B cell (primary cell): ENCODE measurements around the gene QRICH2. TPM values are rescaled to one million over a fixed set of nuclear protein-coding genes. Genes with fewer than 3 reads are reported as not detected.

Experiments used
- ATAC-seq: fragments of 200-7000 bp; cut with Tn5 transposase; one replicate; pipeline ENCODE4 v1.10.0; 2021; ENCODE audit warnings: low read depth, mild to moderate bottlenecking, moderate number of reproducible peaks, moderate library complexity
- CTCF ChIA-PET: fragments of 350-600 bp; sonication (Branson Sonifier 250); formaldehyde crosslinking; loops from one replicate; lab custom pipeline; 2021; ENCODE audit warnings: antibody characterized with exemption, inconsistent platforms; lab: Charles Lee
- POLR2A ChIA-PET: fragments of 350-600 bp; sonication (Branson Sonifier 250); formaldehyde crosslinking; loops from one replicate; lab custom pipeline; 2021; ENCODE audit warnings: antibody characterized with exemption; lab: Charles Lee
- DNase-seq: peaks from one replicate; pipeline ENCODE4 v3.0.0; 2013
- H2AFZ ChIP-seq: 2 replicates; pipeline ENCODE4 v1.6.1; 2012; ENCODE audit warnings: mild to moderate bottlenecking, low read depth, low read length; ENCODE audit not compliant: insufficient read depth, poor library complexity, severe bottlenecking
- H3K27ac ChIP-seq, 2 donors: 1 replicate in 1 of 2; 2 replicates in 1 of 2; pipeline ENCODE4 v1.5.1; 2012 to 2013; ENCODE audit warnings: low read length in 2 of 2, mild to moderate bottlenecking in 2 of 2, moderate library complexity in 1 of 2
- H3K27me3 ChIP-seq, 4 experiments: fragments of 200-600 bp in 1 of 4; sonication (generic) in 1 of 4; replicated peaks in 1 of 4; 1 replicate in 2 of 4; 2 replicates in 2 of 4; pipeline versions ENCODE4 v1.6.1 to v1.7.0; 2013 to 2016; ENCODE audit warnings: low read length in 3 of 4, mild to moderate bottlenecking in 2 of 4, mixed read lengths in 1 of 4, moderate library complexity in 1 of 4; ENCODE audit not compliant: insufficient read depth in 4 of 4, control insufficient read depth in 3 of 4; ENCODE audit errors: control extremely low read depth in 1 of 4
- H3K36me3 ChIP-seq, 2 experiments: replicated peaks in 1 of 2; 1 replicate in 1 of 2; 2 replicates in 1 of 2; pipeline versions ENCODE4 v1.6.1 to v1.7.1; 2013; ENCODE audit warnings: low read length in 1 of 2; ENCODE audit not compliant: insufficient read depth in 2 of 2, control insufficient read depth in 1 of 2; ENCODE audit errors: control extremely low read depth in 1 of 2, extremely low read depth in 1 of 2
- H3K4me1 ChIP-seq, 2 donors: fragments of 200-600 bp in 1 of 2; sonication (generic) in 1 of 2; 1 replicate in 1 of 2; 2 replicates in 1 of 2; pipeline versions ENCODE4 v1.5.1 to v1.6.1; 2013 to 2017; ENCODE audit warnings: low read length in 2 of 2; ENCODE audit not compliant: control insufficient read depth in 2 of 2, insufficient read depth in 2 of 2
- H3K4me2 ChIP-seq: replicated peaks from 2 replicates; pipeline ENCODE3; 2012; ENCODE audit warnings: mild to moderate bottlenecking, low read depth, low read length; ENCODE audit not compliant: poor library complexity, severe bottlenecking
- H3K4me3 ChIP-seq, 5 experiments: fragments of 200-600 bp in 1 of 5; sonication (generic) in 1 of 5; 1 replicate in 3 of 5; 2 replicates in 2 of 5; pipeline versions ENCODE4 v1.5.1 to v1.7.0; 2011 to 2016; ENCODE audit warnings: low read length in 4 of 5, mild to moderate bottlenecking in 4 of 5, low read depth in 2 of 5, control low read depth in 1 of 5, moderate library complexity in 1 of 5; ENCODE audit not compliant: insufficient read depth in 1 of 5; ENCODE audit errors: control extremely low read depth in 1 of 5, extremely low read depth in 1 of 5
- H3K79me2 ChIP-seq: fragments of 200-600 bp; sonication (generic); one replicate; pipeline ENCODE4 v1.6.0; 2016; ENCODE audit warnings: low read length; ENCODE audit not compliant: control insufficient read depth, insufficient read depth
- H3K9ac ChIP-seq: fragments of 200-600 bp; sonication (generic); 2 replicates; pipeline ENCODE4 v1.6.1; 2017; ENCODE audit warnings: mild to moderate bottlenecking, low read length, moderate library complexity
- H3K9me3 ChIP-seq, 3 donors: one replicate each; pipeline versions ENCODE4 v1.6.1 to v1.7.1; 2013; ENCODE audit warnings: low read length in 2 of 3; ENCODE audit not compliant: control insufficient read depth in 2 of 3, insufficient read depth in 1 of 3; ENCODE audit errors: control extremely low read depth in 1 of 3
- H4K20me1 ChIP-seq: 2 replicates; pipeline ENCODE4 v1.6.0; 2012; ENCODE audit warnings: mild to moderate bottlenecking, low read length; ENCODE audit not compliant: insufficient read depth, control insufficient read depth, poor library complexity, severe bottlenecking
- H3K27ac Mint-ChIP-seq: one replicate; pipeline ENCODE4 v1.8.0; 2021; ENCODE audit warnings: mixed read lengths
- H3K27me3 Mint-ChIP-seq: one replicate; pipeline ENCODE4 v1.8.0; 2021; ENCODE audit warnings: mixed read lengths
- H3K4me1 Mint-ChIP-seq: one replicate; pipeline ENCODE4 v1.8.0; 2021; ENCODE audit warnings: mixed read lengths
- H3K4me3 Mint-ChIP-seq: one replicate; pipeline ENCODE4 v1.8.0; 2021; ENCODE audit warnings: mixed read lengths
- H3K9me3 Mint-ChIP-seq: one replicate; pipeline ENCODE4 v1.8.0; 2022; ENCODE audit warnings: mixed read lengths; ENCODE audit not compliant: insufficient read depth
- EZH2 ChIP-seq: IDR thresholded peaks from 2 replicates; pipeline ENCODE4 v1.6.1; 2012; ENCODE audit warnings: borderline replicate concordance, low read depth, mild to moderate bottlenecking, moderate library complexity, low read length; ENCODE audit not compliant: insufficient read depth, poor library complexity, severe bottlenecking
- WGBS: methylation state at CpG from one replicate; pipeline ENCODE4 v1.1.5; 2013; ENCODE audit warnings: missing lambda C conversion rate; ENCODE audit not compliant: insufficient coverage; 5-methylcytosine and 5-hydroxymethylcytosine counted together
- intact Hi-C: fragments of 100-400 bp; cut with micrococcal nuclease; formaldehyde crosslinking; loops from one replicate; pipeline ENCODE4 v1.10.0; 2022
- polyA plus RNA-seq: library from polyadenylated mRNA; depleted of rRNA; stranded (reverse); fragments of >200 nt; gene quantifications from 2 replicates; pipeline ENCODE4 v1.2.3, GENCODE V29; 2012
- total RNA-seq, 2 donors: library from RNA; stranded (reverse); fragments of 120-200 nt in 1 of 2; gene quantifications; 1 replicate in 1 of 2; 2 replicates in 1 of 2; pipeline versions ENCODE4 v1.2.3 to v1.2.4, GENCODE V29; 2013 to 2022
- TF ChIP-seq, protein P1 (sequence below): fragments of 200-600 bp; IDR thresholded peaks from one replicate; pipeline ENCODE4 v1.8.0; 2022; ENCODE audit warnings: antibody characterized with exemption, mild to moderate bottlenecking

Gene QRICH2
- total and polyA plus RNA-seq, 2 donors (not counting 1 experiment from before 2014, with no cell fraction given) = 4.4 to 4.5 TPM

DNA sequence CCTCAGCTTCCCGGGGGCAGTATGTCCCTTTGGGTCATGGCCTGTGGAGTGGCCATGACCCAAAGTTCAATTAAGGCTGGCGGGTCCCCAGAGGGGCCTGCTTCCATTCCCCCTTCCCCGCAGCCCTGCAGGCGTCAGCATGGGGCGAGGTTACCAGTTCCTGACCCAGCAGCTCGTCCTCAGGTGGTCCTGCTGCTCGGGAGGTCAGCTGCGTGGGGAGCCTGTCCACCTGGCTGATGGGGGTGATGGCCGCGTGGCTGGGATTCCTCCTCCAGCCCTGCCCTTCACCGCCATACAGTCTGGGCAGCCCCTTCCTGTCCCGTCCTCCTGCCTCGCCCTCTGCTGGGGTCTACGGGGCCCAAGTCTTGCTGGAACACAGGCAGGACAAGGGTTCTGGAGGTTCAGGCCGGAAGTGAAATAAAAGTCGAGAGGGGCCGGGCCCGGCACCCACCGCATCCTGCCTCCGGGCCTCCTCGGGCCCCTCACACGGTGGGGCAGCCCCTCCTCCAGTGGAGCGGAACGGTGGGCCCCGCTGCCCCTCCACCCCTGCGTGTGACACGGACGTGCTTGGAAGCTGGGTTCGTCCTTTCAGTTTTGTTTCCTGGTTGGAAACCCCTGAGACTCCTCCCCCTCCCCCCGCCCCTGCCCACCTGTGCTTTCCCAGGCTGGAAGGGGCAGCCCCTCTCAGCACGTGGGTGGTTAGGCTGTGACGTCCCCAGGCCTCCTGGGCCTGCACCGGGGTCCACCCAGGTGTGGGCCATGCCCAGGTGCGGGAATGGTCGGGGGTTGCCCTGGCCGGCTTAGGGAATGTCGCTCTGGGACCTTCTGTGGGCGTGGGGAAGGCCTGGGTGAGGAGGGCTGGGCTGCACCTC is 36.2 kb downstream of the QRICH2 start:
- H3K9ac ChIP-seq = peak overlapping the region; percentile 68
- peak overlapping the region; percentile 97 to 99 for H3K27ac ChIP-seq
- peak overlapping the region; percentile 93 for H3K27ac Mint-ChIP-seq
- peaks cover 86% of the 10 kb centered on the region for H3K4me1 Mint-ChIP-seq
- TF ChIP-seq, protein P1, sequence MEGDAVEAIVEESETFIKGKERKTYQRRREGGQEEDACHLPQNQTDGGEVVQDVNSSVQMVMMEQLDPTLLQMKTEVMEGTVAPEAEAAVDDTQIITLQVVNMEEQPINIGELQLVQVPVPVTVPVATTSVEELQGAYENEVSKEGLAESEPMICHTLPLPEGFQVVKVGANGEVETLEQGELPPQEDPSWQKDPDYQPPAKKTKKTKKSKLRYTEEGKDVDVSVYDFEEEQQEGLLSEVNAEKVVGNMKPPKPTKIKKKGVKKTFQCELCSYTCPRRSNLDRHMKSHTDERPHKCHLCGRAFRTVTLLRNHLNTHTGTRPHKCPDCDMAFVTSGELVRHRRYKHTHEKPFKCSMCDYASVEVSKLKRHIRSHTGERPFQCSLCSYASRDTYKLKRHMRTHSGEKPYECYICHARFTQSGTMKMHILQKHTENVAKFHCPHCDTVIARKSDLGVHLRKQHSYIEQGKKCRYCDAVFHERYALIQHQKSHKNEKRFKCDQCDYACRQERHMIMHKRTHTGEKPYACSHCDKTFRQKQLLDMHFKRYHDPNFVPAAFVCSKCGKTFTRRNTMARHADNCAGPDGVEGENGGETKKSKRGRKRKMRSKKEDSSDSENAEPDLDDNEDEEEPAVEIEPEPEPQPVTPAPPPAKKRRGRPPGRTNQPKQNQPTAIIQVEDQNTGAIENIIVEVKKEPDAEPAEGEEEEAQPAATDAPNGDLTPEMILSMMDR = no peak
- no peak for TF ChIP-seq EZH2
- no peaks in the 10 kb centered on the region for H3K9me3 Mint-ChIP-seq
- ATAC-seq (peak; percentile 55), DNase-seq (peak; percentile 97)
- no peak overlapping the region for H2AFZ ChIP-seq
- POLR2A ChIA-PET = interaction anchor here (0.5 to 5.6 kb wide), 7 partner anchors 8 to 971 kb away, joined by 3 to 44 read pairs (median 6); partner anchors contain the start of gene UBALD2
- peaks cover 25% of the 10 kb centered on the region for H3K79me2 ChIP-seq
- intact Hi-C loops = loop anchor here (1.0 to 10.0 kb wide), 4 partner anchors 8 to 223 kb away; partner anchors contain the start of genes FOXJ1 and RNF157
- H4K20me1 ChIP-seq = peaks cover 5% of the 10 kb centered on the region
- H3K4me2 ChIP-seq = peak overlapping the region; percentile 94
- H3K36me3 ChIP-seq = peaks cover 2 to 13% of the 10 kb centered on the region in 2 experiments
- peaks cover 0 to 5% (median 0%) of the 10 kb centered on the region in 3 donors for H3K9me3 ChIP-seq
- CTCF ChIA-PET = interaction anchor here (1.0 to 16.7 kb wide), 10 partner anchors 7 to 258 kb away, joined by 3 to 435 read pairs (median 6); partner anchors contain the start of genes FOXJ1 and UBALD2
- peaks cover 87 to 98% of the 10 kb centered on the region in 2 donors for H3K4me1 ChIP-seq
- peak overlapping the region; percentile 82 for H3K4me3 Mint-ChIP-seq
- H3K4me3 ChIP-seq = peak overlapping the region in 4 of 5 experiments; percentile 41 to 61 (median 52)
- WGBS = 4% methylated on average over 33 of the region's 38 CpGs
- H3K27me3 Mint-ChIP-seq = no peaks in the 10 kb centered on the region
- no peaks in the 10 kb centered on the region for H3K27me3 ChIP-seq
